Measurements from ENCODE around the gene TARDBP. TPM values are rescaled to one million over a fixed set of nuclear protein-coding genes. Genes with fewer than 3 reads are reported as not detected.
A peak's percentile ranks its signal among the peaks of the same experiment; 100 is the strongest.

Gene TARDBP
- total and polyA plus RNA-seq, 9 of the 15 experiments (the other 6 are each of a cell fraction or from before 2014, with no cell fraction given) = 122 to 515 (median 243) TPM

DNA sequence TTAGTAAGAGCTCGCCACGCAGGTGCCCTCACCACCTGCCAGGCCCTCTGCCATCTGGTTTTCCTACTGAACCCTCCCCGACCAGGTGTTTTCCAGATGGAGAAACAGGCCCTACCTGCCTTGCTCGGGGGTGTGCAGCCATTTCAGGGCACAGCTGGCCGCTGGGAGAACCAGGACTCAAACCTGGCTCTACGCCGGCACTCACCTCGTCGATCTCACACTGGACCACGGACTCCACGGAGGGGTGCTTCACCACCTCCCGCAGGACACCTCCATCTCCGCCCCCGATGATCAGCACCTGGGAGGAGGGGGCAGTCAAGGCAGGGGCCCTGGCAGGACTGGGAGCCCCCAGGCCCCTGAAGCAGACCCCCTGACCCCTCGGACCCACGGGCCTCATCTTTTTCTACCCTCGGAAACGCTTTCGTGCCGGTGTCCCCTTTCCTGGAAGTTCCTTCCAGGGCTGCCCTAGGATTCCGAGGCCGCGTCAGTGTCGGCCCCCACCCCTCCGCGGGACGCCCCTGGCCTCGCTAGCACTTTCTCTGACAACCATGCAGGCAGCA lies 46.2 kb downstream of the TARDBP start (continued):
- TF ChIP-seq, protein P1, sequence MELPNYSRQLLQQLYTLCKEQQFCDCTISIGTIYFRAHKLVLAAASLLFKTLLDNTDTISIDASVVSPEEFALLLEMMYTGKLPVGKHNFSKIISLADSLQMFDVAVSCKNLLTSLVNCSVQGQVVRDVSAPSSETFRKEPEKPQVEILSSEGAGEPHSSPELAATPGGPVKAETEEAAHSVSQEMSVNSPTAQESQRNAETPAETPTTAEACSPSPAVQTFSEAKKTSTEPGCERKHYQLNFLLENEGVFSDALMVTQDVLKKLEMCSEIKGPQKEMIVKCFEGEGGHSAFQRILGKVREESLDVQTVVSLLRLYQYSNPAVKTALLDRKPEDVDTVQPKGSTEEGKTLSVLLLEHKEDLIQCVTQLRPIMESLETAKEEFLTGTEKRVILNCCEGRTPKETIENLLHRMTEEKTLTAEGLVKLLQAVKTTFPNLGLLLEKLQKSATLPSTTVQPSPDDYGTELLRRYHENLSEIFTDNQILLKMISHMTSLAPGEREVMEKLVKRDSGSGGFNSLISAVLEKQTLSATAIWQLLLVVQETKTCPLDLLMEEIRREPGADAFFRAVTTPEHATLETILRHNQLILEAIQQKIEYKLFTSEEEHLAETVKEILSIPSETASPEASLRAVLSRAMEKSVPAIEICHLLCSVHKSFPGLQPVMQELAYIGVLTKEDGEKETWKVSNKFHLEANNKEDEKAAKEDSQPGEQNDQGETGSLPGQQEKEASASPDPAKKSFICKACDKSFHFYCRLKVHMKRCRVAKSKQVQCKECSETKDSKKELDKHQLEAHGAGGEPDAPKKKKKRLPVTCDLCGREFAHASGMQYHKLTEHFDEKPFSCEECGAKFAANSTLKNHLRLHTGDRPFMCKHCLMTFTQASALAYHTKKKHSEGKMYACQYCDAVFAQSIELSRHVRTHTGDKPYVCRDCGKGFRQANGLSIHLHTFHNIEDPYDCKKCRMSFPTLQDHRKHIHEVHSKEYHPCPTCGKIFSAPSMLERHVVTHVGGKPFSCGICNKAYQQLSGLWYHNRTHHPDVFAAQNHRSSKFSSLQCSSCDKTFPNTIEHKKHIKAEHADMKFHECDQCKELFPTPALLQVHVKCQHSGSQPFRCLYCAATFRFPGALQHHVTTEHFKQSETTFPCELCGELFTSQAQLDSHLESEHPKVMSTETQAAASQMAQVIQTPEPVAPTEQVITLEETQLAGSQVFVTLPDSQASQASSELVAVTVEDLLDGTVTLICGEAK (IDR thresholded peaks at IDR 0.05) = no peak
- TF ChIP-seq, protein P1 (CRISPR knock-in tag; IDR thresholded peaks at IDR 0.05) = no peak
- TF ChIP-seq SRSF7 (optimal IDR thresholded peaks at IDR 0.05; ENCODE audit: low read depth, low read length) (no peak), TOE1 (IDR thresholded peaks at IDR 0.05; ENCODE audit: borderline replicate concordance) (no peak), TOE1 (CRISPR knock-in tag; IDR thresholded peaks at IDR 0.05; ENCODE audit: borderline replicate concordance, low read depth) (no peak), HSF4 (CRISPR knock-in tag; IDR thresholded peaks at IDR 0.05; ENCODE audit: borderline replicate concordance) (no peak), KAT2B (IDR thresholded peaks at IDR 0.05; ENCODE audit: low read depth, low read length) (no peak), MBD2 (IDR thresholded peaks at IDR 0.05; ENCODE audit: borderline replicate concordance, low read depth) (no peak), ZBTB7A (IDR thresholded peaks at IDR 0.05; ENCODE audit: borderline replicate concordance, control insufficient read depth, low read depth, low read length) (peak; percentile 28; the same call in 1 of the 2 replicates), C11orf30 (IDR thresholded peaks at IDR 0.05; ENCODE audit: low read depth) (no peak), KLF13 (tag; IDR thresholded peaks at IDR 0.05; ENCODE audit: borderline replicate concordance, low read depth) (no peak), NFE2 (IDR thresholded peaks at IDR 0.05; ENCODE audit: low read depth) (no peak), NR1H2 (CRISPR knock-in tag; IDR thresholded peaks at IDR 0.05) (no peak), SRSF1 (IDR thresholded peaks at IDR 0.05; ENCODE audit: low read depth, low read length) (no peak), CBX5 (IDR thresholded peaks at IDR 0.05; ENCODE audit: borderline replicate concordance, low read depth) (no peak), GABPB1 (CRISPR knock-in tag; IDR thresholded peaks at IDR 0.05) (peak; percentile 19; the same call in 1 of the 2 replicates), GTF2A2 (tag; IDR thresholded peaks at IDR 0.05) (no peak), ZNF77 (CRISPR knock-in tag; IDR thresholded peaks at IDR 0.05) (no peak)
- TF ChIP-seq, protein P2, sequence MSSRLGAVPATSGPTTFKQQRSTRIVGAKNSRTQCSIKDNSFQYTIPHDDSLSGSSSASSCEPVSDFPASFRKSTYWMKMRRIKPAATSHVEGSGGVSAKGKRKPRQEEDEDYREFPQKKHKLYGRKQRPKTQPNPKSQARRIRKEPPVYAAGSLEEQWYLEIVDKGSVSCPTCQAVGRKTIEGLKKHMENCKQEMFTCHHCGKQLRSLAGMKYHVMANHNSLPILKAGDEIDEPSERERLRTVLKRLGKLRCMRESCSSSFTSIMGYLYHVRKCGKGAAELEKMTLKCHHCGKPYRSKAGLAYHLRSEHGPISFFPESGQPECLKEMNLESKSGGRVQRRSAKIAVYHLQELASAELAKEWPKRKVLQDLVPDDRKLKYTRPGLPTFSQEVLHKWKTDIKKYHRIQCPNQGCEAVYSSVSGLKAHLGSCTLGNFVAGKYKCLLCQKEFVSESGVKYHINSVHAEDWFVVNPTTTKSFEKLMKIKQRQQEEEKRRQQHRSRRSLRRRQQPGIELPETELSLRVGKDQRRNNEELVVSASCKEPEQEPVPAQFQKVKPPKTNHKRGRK (tag; IDR thresholded peaks at IDR 0.05) = no peak

Measured in K562 (cell line).